Astrocyte (in vitro differentiated cells and primary cell): Measurements from ENCODE around the gene NET1.

Experiments
- CTCF ChIP-seq: IDR thresholded peaks from 2 replicates; pipeline ENCODE4 v1.5.1; 2011; ENCODE audit warnings: low read depth, mild to moderate bottlenecking, inconsistent platforms, low read length, moderate library complexity; ENCODE audit not compliant: insufficient read depth
- EZH2 ChIP-seq: IDR thresholded peaks from 2 replicates; pipeline ENCODE4 v1.6.1; 2012; ENCODE audit warnings: mild to moderate bottlenecking, low read length, inconsistent platforms; ENCODE audit not compliant: insufficient read depth

GRCh38 chr10:5464546-5464945 is 52.2 kb downstream of the NET1 start:
- TF ChIP-seq CTCF (no peak), EZH2 (no peak)
